OCI-LY7 (cell line): Measurements from ENCODE around the gene NPIPA5. TPM values are rescaled to one million over a fixed set of nuclear protein-coding genes. Genes with fewer than 3 reads are reported as not detected.
"Not testable (repeated sequence)": the region's sequence is repeated elsewhere in the genome, so short reads cannot be mapped to it uniquely, and the experiment has no call there.

ENCODE experiments used
- BruUV-seq: library from RNA; stranded (reverse); fragments of 400-500 nt; replicated peaks from 2 replicates; lab custom pipeline; 2021; lab: Mats Ljungman, UMichigan
- CTCF ChIA-PET: fragments of 300-600 bp; sonication (Branson Sonifier 250); formaldehyde crosslinking; loops from one replicate; lab custom pipeline; 2022; ENCODE audit warnings: antibody characterized with exemption; ENCODE audit not compliant: unreplicated experiment; lab: Charles Lee
- POLR2A ChIA-PET: fragments of 300-600 bp; sonication (Branson Sonifier 250); formaldehyde crosslinking; loops from one replicate; lab custom pipeline; 2022; ENCODE audit warnings: antibody characterized with exemption; lab: Charles Lee
- DNase-seq: peaks from one replicate; pipeline ENCODE4 v3.0.0-alpha.2; 2015; ENCODE audit warnings: low spot score
- H2AFZ ChIP-seq: fragments of 200-600 bp; sonication (generic), shearing (Covaris generic); 2 replicates; pipeline ENCODE4 v1.6.1; 2014; ENCODE audit warnings: mild to moderate bottlenecking, antibody characterized with exemption, low read length, moderate library complexity
- H3K27ac ChIP-seq: fragments of 200-600 bp; sonication (generic); 2 replicates; pipeline ENCODE4 v1.5.1; 2014; ENCODE audit warnings: mixed run types, low read depth, mild to moderate bottlenecking, moderate library complexity, low read length, inconsistent platforms; ENCODE audit not compliant: poor library complexity, severe bottlenecking
- H3K36me3 ChIP-seq: fragments of 200-600 bp; sonication (generic); 2 replicates; pipeline ENCODE4 v1.6.1; 2014; ENCODE audit warnings: mild to moderate bottlenecking, antibody characterized with exemption, low read length, moderate library complexity, mixed read lengths; ENCODE audit not compliant: insufficient read depth
- H3K4me1 ChIP-seq: fragments of 200-600 bp; sonication (generic); 2 replicates; pipeline ENCODE4 v1.5.1; 2014; ENCODE audit warnings: mild to moderate bottlenecking, low read length; ENCODE audit not compliant: insufficient read depth, poor library complexity, severe bottlenecking
- H3K4me2 ChIP-seq: fragments of 200-600 bp; sonication (generic); 2 replicates; pipeline ENCODE4 v1.6.1; 2014; ENCODE audit warnings: mild to moderate bottlenecking, low read length
- H3K4me3 ChIP-seq: fragments of 200-600 bp; sonication (generic); 2 replicates; pipeline ENCODE4 v1.5.1; 2014; ENCODE audit warnings: mild to moderate bottlenecking, low read depth, low read length; ENCODE audit not compliant: poor library complexity, severe bottlenecking
- H3K79me2 ChIP-seq: fragments of 200-600 bp; sonication (generic); 2 replicates; pipeline ENCODE4 v1.6.1; 2016; ENCODE audit warnings: low read depth, mild to moderate bottlenecking, low read length, moderate library complexity, mixed read lengths; ENCODE audit not compliant: insufficient read depth
- H3K9me2 ChIP-seq: fragments of 200-600 bp; sonication (generic); 2 replicates; pipeline ENCODE4 v1.6.1; 2016; ENCODE audit warnings: mild to moderate bottlenecking, low read length, mixed read lengths; ENCODE audit not compliant: insufficient read depth
- H3K9me3 ChIP-seq: fragments of 200-600 bp; sonication (generic); 2 replicates; pipeline ENCODE4 v1.6.1; 2014; ENCODE audit warnings: mild to moderate bottlenecking, mixed run types, low read length, mixed read lengths
- H4K20me1 ChIP-seq: fragments of 200-600 bp; sonication (generic); 2 replicates; pipeline ENCODE4 v1.6.1; 2014; ENCODE audit warnings: mild to moderate bottlenecking, antibody characterized with exemption, low read length, moderate library complexity, mixed read lengths; ENCODE audit not compliant: insufficient read depth
- EZH2phosphoT487 ChIP-seq: fragments of 200-600 bp; sonication (generic); IDR thresholded peaks from 2 replicates; pipeline ENCODE4 v1.6.1; 2018; ENCODE audit warnings: low read depth, borderline replicate concordance, mild to moderate bottlenecking, mixed run types, antibody characterized with exemption, low read length, moderate library complexity, mixed read lengths
- intact Hi-C: fragments of 100-400 bp; cut with micrococcal nuclease; formaldehyde crosslinking; loops from one replicate; pipeline ENCODE4 v1.10.0; 2022; ENCODE audit not compliant: unreplicated experiment
- total RNA-seq, 2 experiments: library from RNA; depleted of rRNA in 1 of 2; stranded (reverse); fragments of >200 nt in 1 of 2; shearing (Covaris generic) in 1 of 2; gene quantifications; 2 replicates each; pipeline ENCODE4 v1.2.3, GENCODE V29; 2014 to 2022
- TF ChIP-seq, protein P1 (sequence below): fragments of 200-600 bp; sonication (generic); conservative IDR thresholded peaks from 2 replicates; pipeline ENCODE4 v1.5.1; 2014; ENCODE audit warnings: mild to moderate bottlenecking, antibody characterized with exemption, low read length, moderate library complexity, mixed read lengths

The NPIPA5 gene
- total RNA-seq, 2 experiments from 2014 or later, result 1.4 TPM; not detected in 1

DNA sequence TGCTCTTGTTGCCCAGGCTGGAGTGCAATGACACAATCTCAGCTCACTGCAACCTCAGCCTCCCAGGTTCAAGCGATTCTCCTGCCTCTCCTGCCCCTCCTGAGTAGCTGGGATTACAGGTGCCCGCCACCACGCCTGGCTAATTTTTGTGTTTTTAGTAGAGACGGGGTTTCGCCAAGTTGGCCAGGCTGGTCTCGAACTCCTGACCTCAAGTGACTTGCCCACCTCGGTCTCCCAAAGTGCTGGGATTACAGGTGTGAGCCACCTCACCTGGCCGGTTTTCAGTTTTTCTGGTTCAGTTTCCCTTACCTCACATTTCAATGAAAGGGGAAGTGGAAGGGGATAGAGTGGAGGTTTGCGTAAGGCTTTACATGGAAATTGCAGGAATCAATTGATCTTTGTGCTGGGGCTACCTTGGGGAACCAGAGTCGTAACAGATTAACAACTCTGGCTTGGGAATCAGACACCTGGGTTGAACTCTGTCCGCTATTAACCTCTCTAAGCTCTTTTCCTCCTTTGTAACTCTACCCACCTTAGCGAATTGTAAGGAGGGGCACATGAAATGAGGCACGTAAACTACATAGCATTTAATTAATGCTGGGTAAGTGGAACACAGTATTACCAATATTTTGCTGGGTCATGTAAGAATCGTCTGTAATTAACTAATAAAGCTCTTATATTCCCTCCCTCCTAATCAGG is 20.7 kb upstream of the NPIPA5 start:
- H3K79me2 ChIP-seq, result no peaks in the 10 kb centered on the region
- BruUV-seq, result no TSS peak
- H3K9me2 ChIP-seq, result no peaks in the 10 kb centered on the region
- CTCF ChIA-PET, result no interaction called here
- POLR2A ChIA-PET, result interaction anchor here (0.7 kb wide), 1 partner anchor 328 kb away, joined by 3 read pairs; no protein-coding TSS in a partner anchor
- H3K4me3 ChIP-seq, result no peak overlapping the region
- no peaks in the 10 kb centered on the region for H3K9me3 ChIP-seq
- TF ChIP-seq, protein P1, sequence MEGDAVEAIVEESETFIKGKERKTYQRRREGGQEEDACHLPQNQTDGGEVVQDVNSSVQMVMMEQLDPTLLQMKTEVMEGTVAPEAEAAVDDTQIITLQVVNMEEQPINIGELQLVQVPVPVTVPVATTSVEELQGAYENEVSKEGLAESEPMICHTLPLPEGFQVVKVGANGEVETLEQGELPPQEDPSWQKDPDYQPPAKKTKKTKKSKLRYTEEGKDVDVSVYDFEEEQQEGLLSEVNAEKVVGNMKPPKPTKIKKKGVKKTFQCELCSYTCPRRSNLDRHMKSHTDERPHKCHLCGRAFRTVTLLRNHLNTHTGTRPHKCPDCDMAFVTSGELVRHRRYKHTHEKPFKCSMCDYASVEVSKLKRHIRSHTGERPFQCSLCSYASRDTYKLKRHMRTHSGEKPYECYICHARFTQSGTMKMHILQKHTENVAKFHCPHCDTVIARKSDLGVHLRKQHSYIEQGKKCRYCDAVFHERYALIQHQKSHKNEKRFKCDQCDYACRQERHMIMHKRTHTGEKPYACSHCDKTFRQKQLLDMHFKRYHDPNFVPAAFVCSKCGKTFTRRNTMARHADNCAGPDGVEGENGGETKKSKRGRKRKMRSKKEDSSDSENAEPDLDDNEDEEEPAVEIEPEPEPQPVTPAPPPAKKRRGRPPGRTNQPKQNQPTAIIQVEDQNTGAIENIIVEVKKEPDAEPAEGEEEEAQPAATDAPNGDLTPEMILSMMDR, result no peak
- TF ChIP-seq EZH2phosphoT487, result no peak
- no peaks in the 10 kb centered on the region for H3K36me3 ChIP-seq
- DNase-seq, result no peak
- H4K20me1 ChIP-seq, result no peaks in the 10 kb centered on the region
- intact Hi-C loops, result no loop called here
- H3K4me1 ChIP-seq, result peaks cover 6% of the 10 kb centered on the region
- no peak overlapping the region for H2AFZ ChIP-seq
- no peak overlapping the region for H3K27ac ChIP-seq
- no peak overlapping the region for H3K4me2 ChIP-seq

DNA sequence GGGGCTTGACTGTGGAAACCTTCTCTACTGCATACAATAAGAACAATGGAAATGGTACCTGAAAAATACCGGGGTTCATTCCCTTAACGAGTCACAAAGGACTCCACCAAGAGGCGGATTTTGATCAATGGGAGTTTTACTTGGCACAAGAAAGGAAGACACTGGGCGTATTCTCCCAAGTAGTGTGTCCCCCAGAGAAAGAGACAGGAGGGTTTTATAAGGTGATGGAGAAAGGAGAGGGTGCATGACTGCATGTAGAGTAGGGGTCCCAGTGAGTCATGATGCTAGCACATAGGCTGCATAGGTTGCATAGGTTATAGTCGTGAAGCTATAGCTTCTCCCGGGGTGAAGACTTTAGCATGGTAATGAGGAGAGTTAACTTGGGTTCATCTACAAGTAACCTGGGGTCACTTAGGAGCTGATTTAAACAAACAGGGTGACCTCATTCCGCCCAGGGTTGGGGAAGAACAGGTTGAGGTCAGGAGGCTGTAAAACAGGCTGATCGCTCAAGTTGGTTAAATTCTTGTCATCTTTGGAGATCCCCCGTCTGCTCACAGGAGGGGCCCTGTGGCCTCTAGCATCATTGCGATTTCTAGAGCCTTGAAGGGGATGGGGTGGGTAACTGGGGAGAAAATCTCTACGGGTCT is 19.0 kb upstream of the NPIPA5 start:
- no peaks in the 10 kb centered on the region for H4K20me1 ChIP-seq
- H3K9me2 ChIP-seq, result no peaks in the 10 kb centered on the region
- DNase-seq, result no peak
- POLR2A ChIA-PET, result no interaction called here
- intact Hi-C loops, result no loop called here
- no peaks in the 10 kb centered on the region for H3K36me3 ChIP-seq
- H3K4me3 ChIP-seq, result no peak overlapping the region
- H3K4me2 ChIP-seq, result no peak overlapping the region
- no peaks in the 10 kb centered on the region for H3K9me3 ChIP-seq
- no TSS peak for BruUV-seq
- CTCF ChIA-PET, result no interaction called here
- TF ChIP-seq EZH2phosphoT487, result no peak
- TF ChIP-seq, protein P1, result no peak
- H3K27ac ChIP-seq, result no peak overlapping the region
- H3K4me1 ChIP-seq, result no peaks in the 10 kb centered on the region
- no peak overlapping the region for H2AFZ ChIP-seq
- H3K79me2 ChIP-seq, result no peaks in the 10 kb centered on the region

DNA sequence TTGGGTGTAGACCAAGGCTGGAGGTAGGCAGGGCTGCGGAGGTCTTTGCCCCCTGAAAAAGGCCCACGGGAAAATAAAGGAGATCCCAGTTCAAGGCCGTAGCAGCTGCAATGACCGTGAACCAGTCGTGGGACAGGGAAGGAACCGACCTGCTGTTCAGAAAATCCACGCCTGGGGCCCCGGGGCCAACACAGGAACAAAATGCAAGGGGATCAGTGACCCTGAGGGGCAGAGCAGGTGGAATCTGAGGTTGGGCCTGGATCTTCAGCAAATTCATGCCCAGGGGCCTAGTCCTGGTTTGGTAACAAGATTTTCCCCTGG is 18.4 kb upstream of the NPIPA5 start:
- H2AFZ ChIP-seq, CTCF ChIA-PET, H3K27ac ChIP-seq, H3K4me1 ChIP-seq, BruUV-seq, H3K79me2 ChIP-seq, H3K36me3 ChIP-seq, H3K4me2 ChIP-seq, H3K4me3 ChIP-seq, H3K9me3 ChIP-seq, H4K20me1 ChIP-seq, H3K9me2 ChIP-seq, intact Hi-C loops, POLR2A ChIA-PET, DNase-seq: not testable (repeated sequence)

GRCh38 chr16:15395631-15396508 is 17.8 kb upstream of the NPIPA5 start, which contains the start of gene MPV17L:
TSS of gene MPV17L (plus strand) at chr16:15395754. CDS start at chr16:15395898, 144 bp downstream.
- H3K9me2 ChIP-seq, H2AFZ ChIP-seq, H3K9me3 ChIP-seq, intact Hi-C loops, H3K4me1 ChIP-seq, BruUV-seq, H3K27ac ChIP-seq, H3K4me3 ChIP-seq, POLR2A ChIA-PET, H3K4me2 ChIP-seq, DNase-seq, H3K36me3 ChIP-seq, H4K20me1 ChIP-seq, H3K79me2 ChIP-seq, CTCF ChIA-PET: not testable (repeated sequence)
